ENCODE measurements around the gene GALC.

GRCh38 chr14:87901236-87901635 is 91.7 kb downstream of the GALC start:
- TF ChIP-seq, protein P1, sequence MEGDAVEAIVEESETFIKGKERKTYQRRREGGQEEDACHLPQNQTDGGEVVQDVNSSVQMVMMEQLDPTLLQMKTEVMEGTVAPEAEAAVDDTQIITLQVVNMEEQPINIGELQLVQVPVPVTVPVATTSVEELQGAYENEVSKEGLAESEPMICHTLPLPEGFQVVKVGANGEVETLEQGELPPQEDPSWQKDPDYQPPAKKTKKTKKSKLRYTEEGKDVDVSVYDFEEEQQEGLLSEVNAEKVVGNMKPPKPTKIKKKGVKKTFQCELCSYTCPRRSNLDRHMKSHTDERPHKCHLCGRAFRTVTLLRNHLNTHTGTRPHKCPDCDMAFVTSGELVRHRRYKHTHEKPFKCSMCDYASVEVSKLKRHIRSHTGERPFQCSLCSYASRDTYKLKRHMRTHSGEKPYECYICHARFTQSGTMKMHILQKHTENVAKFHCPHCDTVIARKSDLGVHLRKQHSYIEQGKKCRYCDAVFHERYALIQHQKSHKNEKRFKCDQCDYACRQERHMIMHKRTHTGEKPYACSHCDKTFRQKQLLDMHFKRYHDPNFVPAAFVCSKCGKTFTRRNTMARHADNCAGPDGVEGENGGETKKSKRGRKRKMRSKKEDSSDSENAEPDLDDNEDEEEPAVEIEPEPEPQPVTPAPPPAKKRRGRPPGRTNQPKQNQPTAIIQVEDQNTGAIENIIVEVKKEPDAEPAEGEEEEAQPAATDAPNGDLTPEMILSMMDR (IDR thresholded peaks at IDR 0.05), result no peak
- no peak for TF ChIP-seq POLR2A (IDR thresholded peaks at IDR 0.05)
